Measurements from ENCODE around the gene MAEL. TPM values are rescaled to one million over a fixed set of nuclear protein-coding genes. Genes with fewer than 3 reads are reported as not detected.

Gene MAEL
- polyA plus RNA-seq, 1 donor from 2014 or later: not detected

DNA sequence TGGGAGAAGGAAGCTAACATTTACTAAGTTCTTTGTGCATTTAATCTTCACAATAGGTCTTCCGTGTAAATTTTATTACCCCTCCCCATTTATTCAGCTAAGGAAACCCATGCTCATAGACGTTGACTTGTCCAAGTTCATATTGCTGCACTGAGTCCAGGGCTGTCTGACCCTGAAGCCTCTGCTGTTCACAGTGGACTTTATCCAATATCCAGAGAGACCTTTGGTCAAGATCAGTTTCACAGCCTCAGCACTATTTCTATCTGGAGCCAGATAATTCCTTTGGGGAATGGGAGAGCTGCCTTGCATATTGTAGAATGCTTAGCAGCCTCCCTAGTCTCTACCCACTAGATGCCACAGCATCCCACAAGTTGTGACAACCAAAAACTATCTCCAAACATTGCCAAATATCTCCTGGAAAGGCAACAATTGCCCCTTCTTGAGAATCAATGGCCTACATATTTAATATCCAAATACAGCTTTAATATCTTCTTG lies 40.2 kb upstream of the MAEL start:
- Histone ChIP-seq H3K4me2 (ENCODE audit: low read length) (no peak overlapping the region), H3K9ac (ENCODE audit: low read length) (no peak overlapping the region), H3K36me3 (ENCODE audit: insufficient read depth, low read length) (no peaks in the 10 kb centered on the region), H3K27me3 (ENCODE audit: insufficient read depth, low read depth, low read length) (no peaks in the 10 kb centered on the region), H3K9me3 (ENCODE audit: low read length) (no peaks in the 10 kb centered on the region), H4K20me1 (ENCODE audit: insufficient read depth) (no peaks in the 10 kb centered on the region), H3F3A (ENCODE audit: insufficient read depth, low read length, poor library complexity, severe bottlenecking) (no peaks in the 10 kb centered on the region), H3K27ac (ENCODE audit: low read length) (no peak overlapping the region), H3K79me2 (replicated peaks; ENCODE audit: insufficient read depth, low read length) (no peaks in the 10 kb centered on the region), H3K9me2 (ENCODE audit: insufficient read depth, low read length) (no peaks in the 10 kb centered on the region), H2AFZ (ENCODE audit: low read depth, low read length) (no peak overlapping the region), H3K4me3 (ENCODE audit: low read length) (no peak overlapping the region)
- TF ChIP-seq, protein P1, sequence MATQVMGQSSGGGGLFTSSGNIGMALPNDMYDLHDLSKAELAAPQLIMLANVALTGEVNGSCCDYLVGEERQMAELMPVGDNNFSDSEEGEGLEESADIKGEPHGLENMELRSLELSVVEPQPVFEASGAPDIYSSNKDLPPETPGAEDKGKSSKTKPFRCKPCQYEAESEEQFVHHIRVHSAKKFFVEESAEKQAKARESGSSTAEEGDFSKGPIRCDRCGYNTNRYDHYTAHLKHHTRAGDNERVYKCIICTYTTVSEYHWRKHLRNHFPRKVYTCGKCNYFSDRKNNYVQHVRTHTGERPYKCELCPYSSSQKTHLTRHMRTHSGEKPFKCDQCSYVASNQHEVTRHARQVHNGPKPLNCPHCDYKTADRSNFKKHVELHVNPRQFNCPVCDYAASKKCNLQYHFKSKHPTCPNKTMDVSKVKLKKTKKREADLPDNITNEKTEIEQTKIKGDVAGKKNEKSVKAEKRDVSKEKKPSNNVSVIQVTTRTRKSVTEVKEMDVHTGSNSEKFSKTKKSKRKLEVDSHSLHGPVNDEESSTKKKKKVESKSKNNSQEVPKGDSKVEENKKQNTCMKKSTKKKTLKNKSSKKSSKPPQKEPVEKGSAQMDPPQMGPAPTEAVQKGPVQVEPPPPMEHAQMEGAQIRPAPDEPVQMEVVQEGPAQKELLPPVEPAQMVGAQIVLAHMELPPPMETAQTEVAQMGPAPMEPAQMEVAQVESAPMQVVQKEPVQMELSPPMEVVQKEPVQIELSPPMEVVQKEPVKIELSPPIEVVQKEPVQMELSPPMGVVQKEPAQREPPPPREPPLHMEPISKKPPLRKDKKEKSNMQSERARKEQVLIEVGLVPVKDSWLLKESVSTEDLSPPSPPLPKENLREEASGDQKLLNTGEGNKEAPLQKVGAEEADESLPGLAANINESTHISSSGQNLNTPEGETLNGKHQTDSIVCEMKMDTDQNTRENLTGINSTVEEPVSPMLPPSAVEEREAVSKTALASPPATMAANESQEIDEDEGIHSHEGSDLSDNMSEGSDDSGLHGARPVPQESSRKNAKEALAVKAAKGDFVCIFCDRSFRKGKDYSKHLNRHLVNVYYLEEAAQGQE (IDR thresholded peaks at IDR 0.05; ENCODE audit: borderline replicate concordance): no peak
- TF ChIP-seq EZH2 (IDR thresholded peaks at IDR 0.05; ENCODE audit: borderline replicate concordance, insufficient read depth, low read length, poor library complexity, severe bottlenecking): no peak
- TF ChIP-seq EP300 (conservative IDR thresholded peaks at IDR 0.05; ENCODE audit: poor library complexity, severe bottlenecking): no peak
- TF ChIP-seq RAD21 (conservative IDR thresholded peaks at IDR 0.05): no peak
- no peak for TF ChIP-seq POLR2AphosphoS5 (IDR thresholded peaks at IDR 0.05)
- TF ChIP-seq, protein P2, sequence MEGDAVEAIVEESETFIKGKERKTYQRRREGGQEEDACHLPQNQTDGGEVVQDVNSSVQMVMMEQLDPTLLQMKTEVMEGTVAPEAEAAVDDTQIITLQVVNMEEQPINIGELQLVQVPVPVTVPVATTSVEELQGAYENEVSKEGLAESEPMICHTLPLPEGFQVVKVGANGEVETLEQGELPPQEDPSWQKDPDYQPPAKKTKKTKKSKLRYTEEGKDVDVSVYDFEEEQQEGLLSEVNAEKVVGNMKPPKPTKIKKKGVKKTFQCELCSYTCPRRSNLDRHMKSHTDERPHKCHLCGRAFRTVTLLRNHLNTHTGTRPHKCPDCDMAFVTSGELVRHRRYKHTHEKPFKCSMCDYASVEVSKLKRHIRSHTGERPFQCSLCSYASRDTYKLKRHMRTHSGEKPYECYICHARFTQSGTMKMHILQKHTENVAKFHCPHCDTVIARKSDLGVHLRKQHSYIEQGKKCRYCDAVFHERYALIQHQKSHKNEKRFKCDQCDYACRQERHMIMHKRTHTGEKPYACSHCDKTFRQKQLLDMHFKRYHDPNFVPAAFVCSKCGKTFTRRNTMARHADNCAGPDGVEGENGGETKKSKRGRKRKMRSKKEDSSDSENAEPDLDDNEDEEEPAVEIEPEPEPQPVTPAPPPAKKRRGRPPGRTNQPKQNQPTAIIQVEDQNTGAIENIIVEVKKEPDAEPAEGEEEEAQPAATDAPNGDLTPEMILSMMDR (IDR thresholded peaks at IDR 0.05; ENCODE audit: poor library complexity, severe bottlenecking): no peak

DNA sequence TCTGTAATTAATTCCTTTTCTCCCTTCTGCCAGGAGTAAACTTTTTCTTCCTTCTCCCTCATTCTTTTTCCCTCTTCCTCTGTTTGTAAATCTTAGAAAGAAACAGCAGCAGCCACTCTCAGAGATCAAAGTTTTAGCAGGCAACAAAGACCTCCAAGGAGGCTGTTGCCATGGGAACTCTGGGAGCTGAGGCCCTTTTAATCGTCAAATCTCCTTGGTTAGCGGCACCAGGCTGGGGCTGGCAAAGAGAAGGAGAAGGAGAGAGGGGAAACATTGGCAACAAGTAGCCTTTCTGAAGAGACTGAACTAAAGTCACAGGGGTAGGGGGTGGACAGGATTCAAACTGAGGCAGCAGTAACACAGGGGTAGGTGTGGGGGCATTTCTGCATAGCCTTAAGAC lies 38.9 kb upstream of the MAEL start:
- no peak overlapping the region for H3K27ac ChIP-seq (ENCODE audit: low read length)

DNA sequence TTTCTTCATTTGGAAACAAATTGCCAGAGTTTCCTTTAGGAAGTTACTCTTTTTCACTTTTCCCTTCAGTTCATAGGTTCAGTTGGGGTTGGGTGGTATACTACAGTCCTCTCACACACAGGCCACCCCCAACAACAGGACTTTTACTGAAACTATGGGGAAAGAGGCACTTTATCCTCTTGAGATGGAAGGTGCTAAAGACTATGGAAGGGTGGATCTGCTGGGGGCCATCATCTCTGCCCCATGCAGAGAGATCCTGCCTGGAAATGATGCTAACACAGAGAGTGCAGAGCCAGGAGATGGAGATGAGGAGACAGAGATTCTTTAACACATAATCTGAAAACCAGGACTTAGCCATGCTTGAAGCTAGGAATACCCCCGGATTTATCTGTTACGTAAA lies 38.0 kb upstream of the MAEL start:
- Histone ChIP-seq H3K4me2 (ENCODE audit: low read length) (no peak overlapping the region), H2AFZ (ENCODE audit: low read depth, low read length) (no peak overlapping the region), H3K4me3 (ENCODE audit: low read length) (no peak overlapping the region), H3K79me2 (replicated peaks; ENCODE audit: insufficient read depth, low read length) (no peaks in the 10 kb centered on the region), H4K20me1 (ENCODE audit: insufficient read depth) (no peaks in the 10 kb centered on the region), H3K27me3 (ENCODE audit: insufficient read depth, low read depth, low read length) (no peaks in the 10 kb centered on the region), H3K9me2 (ENCODE audit: insufficient read depth, low read length) (no peaks in the 10 kb centered on the region), H3K9me3 (ENCODE audit: low read length) (no peaks in the 10 kb centered on the region), H3F3A (ENCODE audit: insufficient read depth, low read length, poor library complexity, severe bottlenecking) (no peaks in the 10 kb centered on the region), H3K36me3 (ENCODE audit: insufficient read depth, low read length) (no peaks in the 10 kb centered on the region), H3K27ac (ENCODE audit: low read length) (no peak overlapping the region), H3K9ac (ENCODE audit: low read length) (no peak overlapping the region)
- no peak for TF ChIP-seq TAF1 (IDR thresholded peaks at IDR 0.05; ENCODE audit: low read depth)
- TF ChIP-seq POLR2AphosphoS5 (IDR thresholded peaks at IDR 0.05): no peak
- TF ChIP-seq MXI1 (conservative IDR thresholded peaks at IDR 0.05; ENCODE audit: poor library complexity, severe bottlenecking): no peak
- TF ChIP-seq RAD21 (conservative IDR thresholded peaks at IDR 0.05): no peak
- TF ChIP-seq EP300 (conservative IDR thresholded peaks at IDR 0.05; ENCODE audit: poor library complexity, severe bottlenecking): no peak
- TF ChIP-seq EZH2 (IDR thresholded peaks at IDR 0.05; ENCODE audit: borderline replicate concordance, insufficient read depth, low read length, poor library complexity, severe bottlenecking): no peak
- TF ChIP-seq, protein P1 (IDR thresholded peaks at IDR 0.05; ENCODE audit: borderline replicate concordance): no peak
- TF ChIP-seq, protein P2 (IDR thresholded peaks at IDR 0.05; ENCODE audit: poor library complexity, severe bottlenecking): no peak
- no peak for TF ChIP-seq SMC3 (conservative IDR thresholded peaks at IDR 0.05; ENCODE audit: poor library complexity)

More for the DNA sequence above, 38.9 kb upstream of the MAEL start:
- Histone ChIP-seq H3K27me3 (ENCODE audit: insufficient read depth, low read depth, low read length) (no peaks in the 10 kb centered on the region), H3K9me3 (ENCODE audit: low read length) (no peaks in the 10 kb centered on the region), H3K9me2 (ENCODE audit: insufficient read depth, low read length) (no peaks in the 10 kb centered on the region), H3K79me2 (replicated peaks; ENCODE audit: insufficient read depth, low read length) (no peaks in the 10 kb centered on the region), H4K20me1 (ENCODE audit: insufficient read depth) (no peaks in the 10 kb centered on the region), H3K4me2 (ENCODE audit: low read length) (no peak overlapping the region), H3K9ac (ENCODE audit: low read length) (no peak overlapping the region), H3F3A (ENCODE audit: insufficient read depth, low read length, poor library complexity, severe bottlenecking) (no peaks in the 10 kb centered on the region), H3K36me3 (ENCODE audit: insufficient read depth, low read length) (no peaks in the 10 kb centered on the region), H3K4me3 (ENCODE audit: low read length) (peak overlapping the region; percentile 35), H2AFZ (ENCODE audit: low read depth, low read length) (no peak overlapping the region)
- TF ChIP-seq SMC3 (conservative IDR thresholded peaks at IDR 0.05; ENCODE audit: poor library complexity) (no peak), EZH2 (IDR thresholded peaks at IDR 0.05; ENCODE audit: borderline replicate concordance, insufficient read depth, low read length, poor library complexity, severe bottlenecking) (no peak)

All from neural cell (in vitro differentiated cells).